Activated T-cell treated with anti-CD3 and anti-CD28 coated beads for 1 hour (primary cell): ENCODE results near the gene EOGT.

Source experiments
- DNase-seq: peaks from one replicate; pipeline ENCODE4 v3.0.0-alpha.2; 2020; ENCODE audit warnings: low read depth

EOGT gene

DNA sequence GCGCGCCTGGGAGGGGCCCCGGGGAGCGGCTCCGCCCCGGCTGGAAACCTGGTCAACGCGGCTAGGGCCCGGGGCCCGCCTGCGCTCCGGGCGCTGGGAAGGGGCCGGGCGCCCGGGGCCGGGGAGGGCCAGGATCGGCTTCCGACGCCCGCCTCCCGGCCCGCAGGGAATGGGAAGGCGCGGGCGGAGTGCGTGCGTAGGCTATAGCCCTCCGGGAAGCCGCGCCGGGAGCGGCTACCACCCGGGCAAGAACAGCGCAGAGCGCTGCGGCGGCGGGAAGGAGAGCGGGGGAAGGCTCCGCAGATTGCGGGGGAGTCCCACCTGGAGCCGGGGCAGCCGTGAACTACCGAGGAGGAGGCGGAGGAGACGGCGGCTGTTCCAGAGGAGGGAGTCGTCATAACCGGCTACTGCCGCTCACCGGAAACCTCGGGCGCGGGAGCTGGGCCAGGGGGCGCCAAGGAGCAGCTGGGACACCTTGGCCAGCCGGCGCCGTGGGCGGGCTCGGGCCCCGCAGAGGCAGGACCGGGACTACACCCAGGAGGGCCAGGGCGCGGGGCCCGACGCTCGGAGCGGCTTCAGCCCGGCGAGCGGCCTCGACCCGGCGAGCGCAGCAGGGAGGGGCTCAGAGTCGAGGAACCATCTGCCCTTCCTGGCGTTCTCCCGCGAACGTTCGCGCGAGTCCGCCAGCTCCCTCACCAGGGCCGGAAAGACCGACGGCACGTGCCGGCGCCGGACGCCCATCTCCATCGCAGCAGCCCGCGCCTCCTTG lies at the start of gene EOGT:
Gene EOGT, minus strand, starts transcription at position 432 of the 769 bp plus-strand sequence. CDS start 3,838 bp downstream, outside the sequence.
- peak; percentile 72 for DNase-seq

DNA sequence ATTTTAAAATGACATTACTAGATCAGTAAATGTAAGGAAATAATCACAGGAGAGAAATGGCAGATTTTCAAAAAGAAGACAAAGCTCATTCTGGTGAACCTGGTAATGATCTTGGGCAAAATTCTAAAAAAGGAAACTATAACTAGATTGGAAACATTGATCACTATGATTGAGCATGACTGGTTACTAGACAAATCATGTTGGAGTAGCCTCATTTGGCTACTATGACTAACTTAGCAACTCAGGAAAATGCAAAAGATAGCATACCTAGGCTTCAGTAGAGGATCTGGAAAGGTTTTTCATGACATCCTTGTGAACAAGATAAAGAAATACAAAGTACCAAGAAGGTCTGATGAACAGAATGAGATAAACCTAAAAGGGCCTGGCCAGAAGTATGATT lies 46.2 kb upstream of the EOGT start:
- DNase-seq: no peak

- DNase-seq: no peak
Observed at GRCh38 chr3:69058947-69059224, 45.4 kb upstream of the EOGT start.

- DNase-seq: no peak
Observed at GRCh38 chr3:69058180-69058946, 44.9 kb upstream of the EOGT start.

GRCh38 chr3:69052472-69052898 lies 39.0 kb upstream of the EOGT start:
- DNase-seq: no peak

DNA sequence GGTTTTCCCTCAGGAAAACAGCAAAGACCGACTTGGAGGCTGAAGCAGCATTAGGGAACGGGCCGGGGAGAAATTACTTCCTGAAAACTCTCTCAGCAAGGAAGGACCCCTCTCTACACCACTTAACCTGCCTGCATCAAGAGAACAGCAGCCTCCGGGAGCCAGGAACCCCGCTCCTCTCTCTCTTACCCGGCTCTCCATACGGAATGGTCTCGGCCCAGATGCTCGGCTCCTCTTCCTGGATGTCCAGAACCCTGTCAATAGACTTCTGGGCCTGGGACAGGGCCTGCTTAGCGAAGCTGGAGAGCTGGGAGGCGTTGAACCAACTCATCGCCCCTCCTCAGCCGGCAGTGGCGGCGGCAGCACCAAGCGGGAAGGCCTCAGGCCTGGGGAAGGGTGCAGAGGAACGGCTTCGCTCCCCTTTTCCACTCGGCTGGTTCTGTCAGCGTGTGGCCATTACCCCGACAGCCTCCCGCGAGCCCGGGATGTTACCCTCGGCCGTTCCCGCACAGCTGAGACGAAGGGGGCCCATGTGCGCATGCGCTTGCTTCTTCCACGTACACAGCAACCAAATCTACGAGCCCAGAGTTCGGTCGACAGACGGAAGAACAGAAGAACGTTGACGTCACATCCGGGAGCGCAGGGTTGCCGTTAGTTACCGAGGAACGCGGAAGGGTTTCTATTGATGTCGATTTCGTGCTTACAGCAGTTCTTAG lies 38.4 kb upstream of the EOGT start, which contains the start of gene TMF1:
Gene TMF1, minus strand, starts transcription at position 578 of the 716 bp plus-strand sequence. Its CDS starts 247 bp downstream, at position 331.
- peak; percentile 97 for DNase-seq

DNA sequence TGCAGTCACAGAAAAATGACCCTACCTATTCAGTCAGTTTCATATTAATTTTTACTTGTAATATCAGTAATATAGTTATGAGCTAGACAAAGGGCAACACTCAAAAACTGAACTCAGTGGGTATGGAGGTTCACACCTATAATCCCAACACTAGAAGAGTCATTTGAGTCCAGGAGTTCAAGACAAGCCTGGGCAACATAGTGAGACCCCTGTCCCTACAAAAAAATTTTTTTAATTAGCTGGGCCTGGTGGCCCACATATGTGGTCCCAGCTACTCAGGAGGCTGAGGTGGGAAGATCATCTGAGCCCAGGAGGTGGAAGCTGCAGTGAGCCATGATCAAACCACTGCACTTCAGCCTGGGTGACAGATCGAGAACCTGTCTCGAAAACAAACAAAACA lies 35.5 kb upstream of the EOGT start:
- no peak for DNase-seq

GRCh38 chr3:69044608-69045007 lies 31.1 kb upstream of the EOGT start:
- no peak for DNase-seq

GRCh38 chr3:69033470-69033869 lies 20.0 kb upstream of the EOGT start:
- no peak for DNase-seq

- DNase-seq: no peak
Observed at GRCh38 chr3:69032737-69033136, 19.3 kb upstream of the EOGT start.

- no peak for DNase-seq
Observed at GRCh38 chr3:69032142-69032541, 18.7 kb upstream of the EOGT start.

GRCh38 chr3:69031635-69032034 lies 18.2 kb upstream of the EOGT start:
- no peak for DNase-seq

- DNase-seq: no peak
Observed at GRCh38 chr3:69020857-69021256, 7.4 kb upstream of the EOGT start.

- no peak for DNase-seq
Observed at GRCh38 chr3:69020424-69020823, 6.9 kb upstream of the EOGT start.

- no peak for DNase-seq
Observed at GRCh38 chr3:69016901-69017300, 3.4 kb upstream of the EOGT start.

GRCh38 chr3:69016102-69016501 lies 2.6 kb upstream of the EOGT start:
- DNase-seq: no peak

GRCh38 chr3:69014022-69014580 lies 617 bp upstream of the EOGT start:
- no peak for DNase-seq

- no peak for DNase-seq
Observed at GRCh38 chr3:69012800-69013252, 658 bp downstream of the EOGT start.

- DNase-seq: no peak
Observed at GRCh38 chr3:69012100-69012799, 1.2 kb downstream of the EOGT start.

DNA sequence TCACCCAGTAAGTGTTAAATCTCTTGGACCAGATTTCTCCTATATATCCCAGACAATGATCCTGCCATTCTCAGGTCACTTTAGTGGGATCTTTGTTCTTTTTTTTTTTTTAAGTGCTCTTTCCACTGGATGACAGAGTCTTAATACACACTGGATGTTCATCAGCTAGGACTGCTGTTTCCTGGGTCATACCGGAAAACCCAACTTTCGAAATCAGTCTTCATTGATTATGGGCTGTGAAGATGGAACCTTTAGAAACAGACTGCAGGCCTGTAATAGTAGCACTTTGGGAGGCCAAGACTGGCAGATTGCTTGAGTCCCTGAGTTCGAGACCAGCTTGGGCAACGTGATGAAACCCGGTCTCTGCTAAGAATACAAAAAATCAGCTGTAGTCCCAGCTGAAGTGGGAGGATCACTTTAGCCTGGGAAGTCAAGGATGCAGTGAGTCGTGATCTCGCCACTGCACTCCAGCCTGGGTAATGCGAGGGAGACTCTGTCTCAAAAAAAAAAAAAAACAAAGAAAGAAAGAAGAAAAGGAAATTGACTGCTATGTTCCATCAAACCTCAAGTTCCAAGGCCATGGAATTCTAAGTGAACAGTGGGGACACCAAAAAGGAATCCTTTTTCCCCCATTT lies 2.3 kb downstream of the EOGT start:
- DNase-seq: no peak
